ENCODE results near the gene POLE4. TPM values are rescaled to one million over a fixed set of nuclear protein-coding genes. Genes with fewer than 3 reads are reported as not detected.

Gene POLE4
- total RNA-seq, 1 donor from 2014 or later, result 15.4 TPM

DNA sequence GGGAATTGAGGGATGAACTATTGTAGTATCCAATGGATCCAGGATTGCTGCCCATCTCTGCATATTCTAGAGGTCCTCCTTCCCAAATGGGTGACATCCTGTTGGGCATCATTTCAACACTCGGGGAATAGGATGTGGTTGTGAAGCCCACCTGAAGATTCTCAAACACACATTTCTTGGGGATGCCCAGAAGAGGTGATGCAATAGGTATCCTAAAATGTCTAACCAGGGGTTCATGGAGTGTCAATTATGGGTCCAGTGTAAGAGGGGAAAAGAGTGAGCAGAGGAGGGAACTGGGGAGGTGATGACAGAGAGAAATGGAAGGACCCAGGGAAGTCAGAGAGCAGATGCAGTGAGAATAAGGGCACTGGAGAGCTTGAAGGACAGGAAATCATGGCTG is 52.1 kb downstream of the POLE4 start:
- Histone ChIP-seq H3K36me3 (ENCODE audit: control insufficient read depth, insufficient read depth, low read length) (no peaks in the 10 kb centered on the region), H3K4me3 (ENCODE audit: low read depth, low read length) (no peak overlapping the region), H3K27me3 (ENCODE audit: control insufficient read depth, insufficient read depth, low read length) (no peaks in the 10 kb centered on the region)
- no peak for DNase-seq (ENCODE audit: low read depth)
- TF ChIP-seq CTCF (IDR thresholded peaks at IDR 0.05; ENCODE audit: insufficient read depth, low read length, poor library complexity, severe bottlenecking), result no peak

GRCh38 chr2:75012080-75012479 is 53.6 kb downstream of the POLE4 start:
- no peaks in the 10 kb centered on the region for H3K36me3 ChIP-seq (ENCODE audit: control insufficient read depth, insufficient read depth, low read length)
- H3K27me3 ChIP-seq (ENCODE audit: control insufficient read depth, insufficient read depth, low read length), result no peaks in the 10 kb centered on the region
- no peak for TF ChIP-seq CTCF (IDR thresholded peaks at IDR 0.05; ENCODE audit: insufficient read depth, low read length, poor library complexity, severe bottlenecking)
- no peak overlapping the region for H3K4me3 ChIP-seq (ENCODE audit: low read depth, low read length)
- no peak for DNase-seq (ENCODE audit: low read depth)

DNA sequence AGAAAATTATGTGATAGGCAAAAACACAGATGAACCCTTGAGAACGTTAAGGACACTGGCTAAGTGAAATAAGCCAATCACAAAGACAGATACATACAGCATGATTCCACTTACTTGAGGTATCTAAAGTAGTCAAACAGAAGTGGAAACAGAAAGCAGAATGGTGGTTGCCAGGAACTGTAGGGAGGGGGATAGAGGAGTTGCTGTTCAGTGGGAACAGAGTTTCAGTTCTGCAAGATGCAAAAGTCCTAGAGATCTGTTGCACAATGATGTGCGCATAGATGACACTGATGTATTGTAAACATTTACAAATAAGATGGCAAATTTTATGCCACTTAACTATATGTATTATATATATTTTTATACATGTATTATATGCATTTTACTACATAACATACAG is 59.7 kb downstream of the POLE4 start:
- TF ChIP-seq CTCF (IDR thresholded peaks at IDR 0.05; ENCODE audit: insufficient read depth, low read length, poor library complexity, severe bottlenecking), result no peak
- no peaks in the 10 kb centered on the region for H3K36me3 ChIP-seq (ENCODE audit: control insufficient read depth, insufficient read depth, low read length)
- no peaks in the 10 kb centered on the region for H3K27me3 ChIP-seq (ENCODE audit: control insufficient read depth, insufficient read depth, low read length)
- no peak for DNase-seq (ENCODE audit: low read depth)
- H3K4me3 ChIP-seq (ENCODE audit: low read depth, low read length), result no peak overlapping the region

Other genes starting within 250 kb of the POLE4 start
- gene HK2, start 124.5 kb upstream of the POLE4 start, total RNA-seq, result 19.6 and 20.7 TPM in 2 replicates
- gene TACR1, start 240.9 kb downstream of the POLE4 start, total RNA-seq, result 0.21 TPM in 1 of 2 replicates, not detected in the other